Measurements from ENCODE around the gene TSPAN3.

TSPAN3 gene

GRCh38 chr15:77048135-77048876 is 22.6 kb downstream of the TSPAN3 start:
- no peak for DNase-seq

- DNase-seq = no peak
Observed at GRCh38 chr15:77046704-77047412, 24.1 kb downstream of the TSPAN3 start.

- DNase-seq = no peak
Observed at GRCh38 chr15:77045985-77046384, 24.9 kb downstream of the TSPAN3 start.

GRCh38 chr15:77044228-77045042 is 26.5 kb downstream of the TSPAN3 start:
- no peak for DNase-seq

- DNase-seq = no peak
Observed at GRCh38 chr15:77042955-77043920, 27.7 kb downstream of the TSPAN3 start.

GRCh38 chr15:77042245-77042919 is 28.5 kb downstream of the TSPAN3 start:
- no peak for DNase-seq

GRCh38 chr15:77040673-77041072 is 30.2 kb downstream of the TSPAN3 start:
- no peak for DNase-seq

GRCh38 chr15:77039848-77040247 is 31.1 kb downstream of the TSPAN3 start:
- no peak for DNase-seq

GRCh38 chr15:77039217-77039533 is 31.7 kb downstream of the TSPAN3 start:
- no peak for DNase-seq

- DNase-seq = no peak
Observed at GRCh38 chr15:77038312-77039216, 32.3 kb downstream of the TSPAN3 start.

GRCh38 chr15:77037388-77038209 is 33.3 kb downstream of the TSPAN3 start:
- no peak for DNase-seq

GRCh38 chr15:77036537-77037387 is 34.1 kb downstream of the TSPAN3 start:
- DNase-seq = no peak

- no peak for DNase-seq
Observed at GRCh38 chr15:77035999-77036471, 34.9 kb downstream of the TSPAN3 start.

- DNase-seq = no peak
Observed at GRCh38 chr15:77035584-77035983, 35.3 kb downstream of the TSPAN3 start.

GRCh38 chr15:77034695-77035489 is 36.0 kb downstream of the TSPAN3 start:
- no peak for DNase-seq

GRCh38 chr15:77033729-77034671 is 36.9 kb downstream of the TSPAN3 start:
- DNase-seq = no peak

- no peak for DNase-seq
Observed at GRCh38 chr15:77033417-77033728, 37.5 kb downstream of the TSPAN3 start.

All from amniotic stem cell (primary cell).